GM12891 (cell line): ENCODE data around the gene ADGRG1.

ENCODE experiments used
- POLR2A ChIP-seq: IDR thresholded peaks from 2 replicates; pipeline ENCODE4 v1.6.1; 2011; ENCODE audit warnings: low read depth, low read length, control low read depth
- POLR2AphosphoS5 ChIP-seq: IDR thresholded peaks from 2 replicates; pipeline ENCODE4 v1.6.1; 2011; ENCODE audit warnings: low read depth, low read length, control low read depth
- SPI1 ChIP-seq: IDR thresholded peaks from 2 replicates; pipeline ENCODE4 v1.6.1; 2011; ENCODE audit warnings: low read depth, low read length, control low read depth

DNA sequence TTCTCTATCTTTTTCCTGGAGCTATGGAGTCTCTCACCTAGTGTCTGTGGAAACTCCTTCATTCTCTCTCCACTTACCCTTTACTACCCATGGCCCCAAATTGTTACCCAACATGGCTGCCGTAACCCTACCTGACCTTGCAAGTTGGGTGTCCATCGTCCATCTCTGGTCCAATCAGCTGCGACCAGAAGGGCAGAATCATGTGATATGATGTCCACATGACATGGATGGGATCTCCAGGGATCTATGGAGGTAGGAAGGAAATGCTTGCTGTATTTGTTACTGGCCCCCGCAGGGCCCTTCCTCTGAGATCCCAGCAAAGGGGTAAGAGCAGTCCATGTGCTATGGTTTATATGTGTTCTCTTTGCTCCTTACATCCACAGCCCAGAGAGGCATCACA lies 58.1 kb downstream of the ADGRG1 start:
- TF ChIP-seq POLR2A, result no peak
- TF ChIP-seq POLR2AphosphoS5, result no peak
- no peak for TF ChIP-seq SPI1
